Measurements from ENCODE around the gene MERTK.
"Not testable (repeated sequence)": the region's sequence is repeated elsewhere in the genome, so short reads cannot be mapped to it uniquely, and the experiment has no call there.

Gene MERTK

DNA sequence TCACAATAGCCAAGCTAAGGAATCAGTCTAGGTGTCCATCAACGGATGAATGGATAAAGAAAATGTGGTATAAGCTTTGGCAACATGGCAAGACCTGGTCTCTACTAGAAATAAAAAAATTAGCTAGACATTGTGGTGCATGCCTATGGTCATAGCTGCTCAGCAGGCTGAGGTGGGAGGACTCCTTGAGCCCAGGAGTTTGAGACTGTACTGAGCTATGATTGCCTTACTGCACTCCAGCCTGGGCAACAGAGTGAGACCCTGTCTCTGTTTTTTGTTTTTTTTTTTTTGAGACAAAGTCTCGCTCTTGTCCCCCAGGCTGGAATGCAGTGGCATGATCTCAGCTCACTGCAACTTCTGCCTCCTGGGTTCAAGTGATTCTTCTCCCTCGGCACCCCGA, 11.6 kb downstream of the MERTK start:
- DNase-seq (ENCODE audit: low spot score), result not testable (repeated sequence)

DNA sequence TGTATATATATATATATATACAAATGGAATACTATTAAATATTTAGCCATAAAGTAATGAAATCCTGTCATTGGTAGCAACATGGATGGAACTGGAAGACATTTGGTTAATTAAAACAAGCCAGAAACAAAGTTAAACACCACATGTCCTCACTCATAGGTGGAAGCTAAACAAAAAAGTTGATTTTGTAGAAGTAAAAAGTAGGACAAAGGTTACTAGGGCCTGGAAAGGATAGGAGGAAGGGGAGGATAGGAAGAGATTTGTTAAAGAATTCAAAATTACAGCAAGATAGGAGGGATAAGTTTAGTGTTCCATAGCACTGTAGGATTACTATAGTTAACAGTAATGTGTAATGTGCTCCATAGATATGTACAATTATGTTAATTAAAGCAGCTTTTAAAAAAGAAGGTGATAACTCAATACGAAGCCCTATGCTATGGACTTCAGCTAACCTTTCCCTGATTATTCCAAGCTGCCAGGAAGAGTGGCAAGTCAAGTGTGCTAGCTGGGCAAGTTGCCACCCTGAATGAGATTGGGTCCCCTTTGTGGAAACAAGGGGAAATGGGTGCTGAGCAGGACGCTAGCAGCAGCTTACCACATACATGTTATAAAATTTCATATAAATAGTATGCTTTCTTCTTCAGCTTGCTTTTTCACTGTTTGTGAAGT, 12.3 kb downstream of the MERTK start:
- DNase-seq (ENCODE audit: low spot score), result no peak

DNA sequence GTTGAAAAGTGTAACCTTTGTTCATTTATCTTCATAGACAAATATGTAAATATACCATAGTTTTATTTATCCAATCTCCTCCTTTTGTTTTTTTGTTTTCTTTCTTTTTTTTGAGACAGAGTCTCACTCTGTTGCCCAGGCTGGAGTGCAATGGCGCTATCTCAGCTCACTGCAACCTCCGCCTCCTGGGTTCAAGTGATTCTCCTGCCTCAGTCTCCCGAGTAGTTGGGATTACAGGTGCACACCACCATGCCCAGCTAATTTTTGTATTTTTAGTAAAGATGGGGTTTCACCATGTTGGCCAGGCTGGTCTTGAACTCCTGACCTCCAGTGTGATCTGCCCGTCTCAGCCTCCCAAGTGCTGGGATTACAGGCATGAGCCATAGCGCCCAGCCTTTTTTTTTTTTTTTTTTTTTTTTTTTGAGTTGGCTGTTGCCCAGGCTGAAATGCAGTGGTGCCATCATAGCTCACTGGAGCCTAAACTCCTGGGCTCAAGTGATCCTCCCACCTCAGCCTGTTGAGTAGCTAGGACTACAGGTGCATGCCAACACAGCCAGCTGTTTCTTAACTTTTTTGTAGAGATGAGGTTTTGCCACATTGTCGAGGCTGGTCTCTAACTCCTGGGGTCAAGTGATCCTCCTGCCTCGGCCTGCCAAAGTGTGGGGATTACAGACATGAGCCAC, 13.0 kb downstream of the MERTK start:
- not testable (repeated sequence) for DNase-seq (ENCODE audit: low spot score)

DNA sequence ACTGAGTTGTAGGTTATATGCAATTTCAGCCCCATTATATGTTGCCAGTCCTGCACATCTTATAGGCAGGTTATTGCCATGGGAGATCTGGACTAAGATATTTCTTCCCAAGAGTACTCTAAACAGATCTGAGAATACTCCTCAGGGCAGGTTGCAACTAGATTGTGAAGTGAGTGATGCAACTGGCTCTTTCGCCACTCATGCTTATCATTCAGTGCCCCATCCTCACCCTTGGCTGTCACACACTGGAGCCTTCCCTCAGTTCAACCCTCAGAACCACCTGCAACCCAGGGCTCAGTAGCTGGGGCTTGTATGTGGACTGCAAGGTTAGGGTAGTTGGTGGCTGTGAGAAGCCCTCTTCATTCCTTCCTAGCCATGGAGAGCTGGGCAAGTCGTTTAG, 14.1 kb downstream of the MERTK start:
- DNase-seq (ENCODE audit: low spot score), result no peak

DNA sequence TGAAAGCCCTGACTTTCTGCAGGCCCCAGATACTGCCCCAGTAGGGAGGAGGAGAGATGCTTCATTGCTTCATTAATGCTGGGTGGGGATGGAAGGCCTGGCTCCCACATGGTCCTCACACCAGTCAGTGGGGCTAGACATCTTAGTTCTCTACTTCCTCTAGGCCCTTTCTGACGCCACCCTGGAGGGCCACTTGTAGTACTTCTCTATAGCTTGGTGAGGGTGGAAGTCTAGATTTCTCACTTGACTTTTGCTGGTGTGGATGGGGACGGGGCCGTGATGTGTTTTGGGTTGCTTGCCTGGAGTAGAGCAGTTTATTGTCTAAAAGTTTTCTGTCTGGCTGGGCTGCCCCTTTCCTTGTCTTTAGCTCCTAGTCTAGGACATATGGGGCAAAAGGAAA, 18.7 kb downstream of the MERTK start:
- DNase-seq (ENCODE audit: low spot score), result no peak

DNA sequence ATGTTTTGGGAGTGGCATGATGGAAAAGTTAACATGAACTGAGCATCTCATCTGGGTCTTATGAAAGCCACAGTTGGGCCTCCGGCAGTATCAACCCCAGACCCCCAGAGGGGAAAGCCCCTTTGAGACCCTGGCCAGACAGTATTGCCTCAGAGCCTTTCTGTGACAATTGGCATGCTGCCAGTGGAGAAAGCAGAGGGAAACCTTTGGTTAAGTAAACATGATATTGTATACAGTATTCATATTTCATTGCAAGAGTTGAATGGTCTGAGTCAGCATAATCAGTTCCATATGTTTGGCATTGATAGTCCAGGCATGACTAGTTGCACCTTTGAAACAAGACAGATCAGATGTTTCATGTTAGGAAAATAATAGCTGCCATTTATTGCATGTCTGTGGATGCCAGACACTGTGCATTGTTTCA, 20.0 kb downstream of the MERTK start:
- no peak for DNase-seq (ENCODE audit: low spot score)

DNA sequence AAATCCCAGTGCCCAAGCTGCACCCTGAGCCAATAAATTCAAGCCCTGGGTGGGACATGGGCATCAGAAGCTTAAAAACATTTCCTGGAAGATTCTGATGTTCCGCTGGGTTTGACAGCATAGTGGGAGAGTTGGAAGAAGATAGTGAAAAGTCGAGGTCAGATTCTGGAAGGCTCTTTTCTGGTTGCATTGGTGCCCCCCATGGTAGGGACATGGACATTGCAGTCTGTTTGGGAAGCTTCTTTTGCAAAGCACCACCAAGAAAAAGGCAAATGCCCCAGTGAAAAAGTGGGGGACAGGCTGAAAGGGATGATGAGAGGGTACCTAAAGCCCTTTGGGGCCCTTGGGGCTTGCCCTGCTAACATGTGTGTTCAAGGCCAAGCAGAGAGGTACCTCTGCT, 21.0 kb downstream of the MERTK start:
- DNase-seq (ENCODE audit: low spot score), result no peak

DNA sequence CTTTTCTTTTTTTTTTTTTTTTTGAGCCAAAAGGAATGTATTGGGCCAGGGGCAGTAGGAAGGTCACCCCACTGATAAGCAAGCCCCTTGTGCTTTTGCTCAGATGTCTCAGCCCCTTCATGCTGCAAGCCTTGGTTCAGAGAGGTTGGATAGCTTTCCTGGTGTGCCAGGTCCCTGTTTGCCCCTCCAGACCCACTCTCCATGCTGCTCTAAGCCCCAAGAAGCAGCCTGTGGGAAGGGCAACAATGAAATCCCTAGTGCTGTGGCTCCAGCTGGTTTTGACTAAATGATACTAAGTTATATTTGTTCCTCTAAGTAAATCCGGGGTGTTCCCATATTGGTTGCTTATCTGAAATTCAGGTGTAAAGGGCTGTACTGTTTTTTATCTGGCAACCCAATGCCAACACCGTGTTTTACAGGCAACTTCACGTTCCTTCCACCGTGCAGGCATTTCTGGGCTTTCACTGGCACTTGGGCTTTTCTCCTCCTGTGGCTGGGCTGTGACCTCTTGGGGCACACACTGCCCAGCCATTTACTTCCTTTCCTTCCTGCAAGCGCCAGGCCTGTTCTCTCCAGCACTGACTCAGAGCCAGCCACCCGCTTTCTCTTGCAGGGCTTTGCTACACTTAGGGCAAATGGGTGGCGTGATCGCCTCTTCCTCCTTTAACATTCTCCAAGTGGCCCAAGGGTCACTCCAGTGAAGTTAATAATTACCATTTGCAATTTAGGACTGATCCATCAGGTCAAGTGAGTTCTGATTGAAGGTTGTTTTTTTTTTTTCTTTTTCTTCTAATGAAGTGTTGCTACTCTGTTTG, 21.6 kb downstream of the MERTK start:
- no peak for DNase-seq (ENCODE audit: low spot score)

DNA sequence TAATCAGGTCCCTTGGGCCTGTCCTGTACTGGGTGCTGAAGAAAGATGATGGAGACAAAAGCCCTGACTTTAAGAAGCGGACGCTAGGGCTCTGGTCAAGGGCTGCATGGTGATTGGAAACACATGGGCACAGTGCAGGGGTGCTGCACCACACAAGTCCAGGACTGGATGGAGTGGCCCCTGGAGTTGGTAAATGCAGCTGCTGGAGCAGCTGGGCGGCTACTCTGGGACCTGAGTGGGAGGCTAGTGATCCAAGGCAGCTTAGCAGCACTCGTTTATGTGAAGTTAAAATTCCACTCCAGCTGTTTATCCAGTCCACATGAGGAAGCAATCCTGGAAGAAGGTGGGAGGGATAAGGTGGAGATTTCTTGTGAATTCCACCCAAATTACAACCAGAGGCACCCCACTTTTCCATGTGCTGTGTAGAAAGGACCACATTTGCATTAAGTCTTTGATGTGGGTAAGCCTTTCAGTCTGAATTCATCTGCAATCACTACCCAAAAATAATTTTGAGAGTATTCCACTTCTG, 24.9 kb downstream of the MERTK start:
- DNase-seq (ENCODE audit: low spot score), result no peak

DNA sequence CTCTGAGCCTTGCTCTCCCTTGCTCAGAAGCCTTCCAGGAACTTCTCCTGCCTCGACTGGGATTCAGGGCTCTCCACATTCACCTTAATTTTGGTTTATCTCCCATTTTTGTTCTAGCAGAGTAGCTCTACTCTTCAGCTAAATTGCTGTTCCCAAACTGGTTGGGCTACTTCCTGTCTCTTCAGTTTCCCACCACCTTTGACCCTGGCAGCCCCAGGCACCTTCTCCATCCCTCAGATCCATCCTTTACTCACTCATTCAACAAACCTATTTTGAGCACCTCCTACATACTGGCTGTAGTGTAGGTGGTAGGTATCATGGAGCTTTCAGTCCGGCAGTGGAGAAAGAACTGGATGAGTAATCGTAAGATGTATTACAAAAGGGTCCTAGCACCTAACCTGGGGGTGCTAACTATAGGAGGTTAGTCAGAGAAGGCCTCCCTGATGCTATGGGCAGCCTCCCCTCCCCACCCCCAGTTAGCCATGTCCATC, 26.3 kb downstream of the MERTK start:
- DNase-seq (ENCODE audit: low spot score), result no peak

DNA sequence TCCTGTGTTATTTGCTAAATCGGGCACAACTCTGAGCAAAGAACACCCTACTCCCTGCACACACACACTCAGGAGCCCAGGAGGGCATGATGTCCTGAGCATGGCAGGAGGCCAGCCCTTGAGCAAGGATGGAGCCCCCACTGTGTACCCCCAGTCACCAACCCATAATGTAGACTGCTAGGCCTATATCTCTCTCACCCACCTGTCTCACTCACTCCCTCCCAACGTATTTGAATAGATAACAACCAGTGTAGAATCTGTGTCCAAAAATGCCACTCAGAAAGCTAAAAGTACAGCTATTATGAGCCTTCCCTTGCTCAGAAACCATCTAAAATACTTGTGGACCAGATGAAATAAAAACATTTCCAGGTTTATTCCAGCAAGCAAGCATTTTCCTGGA, 29.3 kb downstream of the MERTK start:
- DNase-seq (ENCODE audit: low spot score), result no peak

DNA sequence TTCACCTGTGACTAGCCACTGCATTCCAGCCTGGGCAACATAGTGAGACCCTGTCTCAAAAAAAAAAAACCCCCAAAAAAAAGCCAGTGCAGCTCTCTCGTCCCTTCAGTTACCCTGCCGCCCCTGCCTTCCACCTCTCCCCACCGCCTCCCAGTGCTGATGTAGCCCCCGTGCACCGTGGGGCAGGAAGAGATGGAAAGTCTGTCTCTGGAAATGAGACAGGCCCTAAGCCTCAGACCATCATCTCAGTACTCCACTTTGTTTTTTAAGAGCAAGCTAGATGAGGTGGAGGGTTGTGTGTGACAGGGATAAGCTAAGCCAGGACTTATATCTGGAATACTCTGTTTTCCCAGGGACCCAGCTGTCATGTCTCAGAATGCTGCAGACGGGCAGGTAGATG, 32.0 kb downstream of the MERTK start:
- no peak for DNase-seq (ENCODE audit: low spot score)

DNA sequence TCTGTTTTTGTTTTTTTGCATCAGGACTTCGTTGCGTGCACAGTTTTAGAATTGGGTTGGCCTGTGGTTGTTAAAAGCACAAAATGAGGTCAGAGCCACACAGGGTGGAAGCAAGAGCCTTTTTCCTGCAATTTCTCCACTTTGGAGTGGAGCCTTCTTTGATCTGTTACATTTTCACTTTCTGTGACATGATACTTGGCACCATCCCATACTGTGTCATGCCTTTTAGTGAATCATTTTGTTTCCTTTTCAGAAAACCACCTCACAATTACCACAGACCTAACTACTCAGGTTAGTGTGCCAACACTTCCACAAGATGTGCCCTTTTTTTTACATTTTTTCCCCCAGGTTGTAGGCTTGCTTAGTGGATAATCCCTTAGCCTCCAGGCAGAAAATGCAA, 32.5 kb downstream of the MERTK start:
- no peak for DNase-seq (ENCODE audit: low spot score)

DNA sequence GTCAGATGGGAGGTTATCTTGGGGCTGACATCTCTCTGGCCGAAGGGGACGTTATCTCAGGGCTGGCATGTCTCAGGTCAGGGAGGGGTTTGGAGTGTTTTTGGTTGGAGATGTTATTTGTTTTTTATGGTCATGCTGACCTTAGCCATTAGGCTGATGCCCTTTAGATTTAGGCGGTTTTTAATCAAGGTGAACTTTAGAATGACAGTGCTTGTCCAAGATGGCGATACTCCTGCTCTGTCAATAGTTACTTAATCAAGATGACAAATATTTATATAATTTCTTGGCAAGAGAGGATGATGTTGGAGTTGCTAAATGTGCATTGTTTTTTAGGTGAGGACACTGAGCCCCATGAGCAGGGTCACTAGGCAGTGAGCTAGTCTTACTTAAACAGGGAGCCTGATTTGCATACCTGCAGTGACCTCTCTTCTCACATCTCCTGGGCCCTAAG, 34.5 kb downstream of the MERTK start:
- DNase-seq (ENCODE audit: low spot score), result no peak

DNA sequence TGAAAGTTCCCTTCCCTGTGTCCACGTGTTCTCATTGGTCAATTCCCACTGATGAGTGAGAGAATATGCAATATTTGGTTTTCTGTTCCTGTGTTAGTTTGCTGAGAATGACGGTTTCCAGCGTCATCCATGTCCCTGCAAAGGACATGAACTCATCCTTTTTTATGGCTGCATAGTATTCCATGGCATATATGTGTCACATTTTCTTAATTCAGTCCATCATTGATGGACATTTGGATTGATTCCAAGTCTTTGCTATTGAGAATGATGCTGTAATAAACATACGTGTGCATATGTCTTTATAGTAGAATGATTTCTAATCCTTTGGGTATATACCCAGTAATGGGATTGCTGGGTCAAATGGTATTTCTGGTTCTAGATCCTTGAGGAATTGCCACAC, 35.5 kb downstream of the MERTK start:
- not testable (repeated sequence) for DNase-seq (ENCODE audit: low spot score)

DNA sequence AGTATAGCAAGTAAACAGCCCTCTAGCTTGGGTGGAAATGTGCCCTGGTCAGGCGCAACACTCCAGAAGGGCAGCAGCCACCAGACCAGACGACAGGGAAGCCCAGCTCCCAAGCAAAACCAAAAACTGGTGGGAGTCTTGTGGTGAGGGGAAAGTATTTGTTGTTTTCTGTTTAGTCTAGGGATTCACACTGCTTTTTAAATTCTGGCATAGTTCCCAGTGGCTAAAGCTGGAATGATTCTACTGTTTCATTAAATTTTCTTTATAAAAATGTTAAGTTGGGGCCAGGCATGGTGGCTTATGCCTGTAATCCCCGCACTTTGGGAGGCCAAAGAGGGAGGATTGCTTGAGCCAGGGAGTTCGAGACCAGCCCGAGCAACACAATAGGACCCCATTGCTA, 38.5 kb downstream of the MERTK start:
- no peak for DNase-seq (ENCODE audit: low spot score)

DNA sequence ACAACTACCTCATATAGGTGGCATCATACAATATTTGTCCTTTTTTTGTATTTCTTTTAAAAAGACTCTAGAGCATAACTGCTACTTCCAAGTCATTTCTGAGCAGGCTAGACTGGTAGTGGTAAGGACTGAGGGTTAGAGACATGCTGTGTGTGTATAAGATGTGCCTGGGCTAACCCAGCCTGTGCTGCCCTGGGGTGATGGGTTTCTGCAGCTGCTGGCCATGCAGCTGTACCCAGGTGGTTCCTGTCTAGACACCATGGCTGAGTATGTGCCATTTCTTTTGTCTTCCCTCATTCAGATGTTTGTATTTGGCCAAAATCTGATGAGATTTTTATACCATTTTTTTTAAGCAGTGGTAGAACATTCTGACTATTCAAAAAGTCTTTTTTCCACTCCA, 40.0 kb downstream of the MERTK start:
- DNase-seq (ENCODE audit: low spot score), result no peak

DNA sequence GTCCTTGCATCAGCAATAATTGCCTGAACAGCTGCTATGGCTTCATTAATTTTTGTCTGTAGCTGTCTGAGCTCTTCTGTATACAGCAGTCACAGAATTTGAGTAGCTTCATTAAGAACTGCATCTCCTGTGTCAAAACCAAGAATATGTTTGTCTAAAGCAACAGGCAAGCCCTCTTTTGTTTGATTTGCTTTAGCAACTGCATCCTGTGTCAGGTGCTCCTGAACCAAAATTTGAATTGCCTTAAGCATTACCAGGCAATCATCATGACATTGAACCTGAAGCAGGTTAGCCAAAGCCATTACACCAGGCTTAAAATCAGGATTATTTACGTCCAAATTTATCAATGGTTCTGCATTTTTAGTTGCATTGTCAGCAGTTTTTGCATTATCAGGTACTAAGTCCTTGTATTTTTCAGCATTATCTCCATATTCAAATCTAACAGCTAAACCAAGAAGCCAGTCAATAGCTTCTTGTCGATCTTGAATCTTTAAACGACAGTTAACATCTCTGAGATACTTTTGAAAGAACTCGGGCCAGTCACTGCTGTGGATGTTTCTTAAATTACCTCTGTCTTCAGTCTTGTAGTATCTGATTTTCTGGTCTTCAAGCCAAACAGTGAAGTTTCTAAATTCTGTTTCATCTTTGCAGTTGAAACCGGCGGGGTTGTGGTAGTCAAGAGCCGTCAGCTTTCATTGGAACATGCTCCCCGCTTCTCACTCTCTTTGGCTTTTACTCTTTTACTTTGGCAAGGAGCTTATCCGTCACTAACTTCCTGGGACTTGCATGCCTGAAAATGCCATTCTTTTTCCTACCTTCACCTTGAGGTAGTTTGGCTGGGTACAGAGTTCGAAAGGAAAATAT, 42.2 kb downstream of the MERTK start:
- no peak for DNase-seq (ENCODE audit: low spot score)

DNA sequence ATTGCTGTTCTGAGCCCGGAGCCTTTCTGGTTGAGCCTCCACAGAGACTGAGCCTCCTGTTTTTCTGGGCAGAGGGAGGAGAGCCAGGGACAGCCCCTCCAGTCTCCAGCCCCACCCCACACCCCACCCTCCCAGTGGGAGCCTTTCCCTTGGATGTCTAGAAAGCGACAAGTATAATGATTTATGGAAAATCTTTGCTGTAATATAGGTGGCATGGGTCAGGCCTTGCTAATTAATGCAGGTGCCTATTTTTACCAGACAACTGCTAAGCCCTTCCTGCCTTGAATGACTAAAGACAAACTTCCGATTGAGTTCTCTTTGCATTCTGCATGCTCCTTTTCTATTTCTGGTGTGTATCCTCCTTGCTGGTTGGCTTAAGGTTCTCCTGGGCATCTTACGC, 43.1 kb downstream of the MERTK start:
- DNase-seq (ENCODE audit: low spot score), result no peak

DNA sequence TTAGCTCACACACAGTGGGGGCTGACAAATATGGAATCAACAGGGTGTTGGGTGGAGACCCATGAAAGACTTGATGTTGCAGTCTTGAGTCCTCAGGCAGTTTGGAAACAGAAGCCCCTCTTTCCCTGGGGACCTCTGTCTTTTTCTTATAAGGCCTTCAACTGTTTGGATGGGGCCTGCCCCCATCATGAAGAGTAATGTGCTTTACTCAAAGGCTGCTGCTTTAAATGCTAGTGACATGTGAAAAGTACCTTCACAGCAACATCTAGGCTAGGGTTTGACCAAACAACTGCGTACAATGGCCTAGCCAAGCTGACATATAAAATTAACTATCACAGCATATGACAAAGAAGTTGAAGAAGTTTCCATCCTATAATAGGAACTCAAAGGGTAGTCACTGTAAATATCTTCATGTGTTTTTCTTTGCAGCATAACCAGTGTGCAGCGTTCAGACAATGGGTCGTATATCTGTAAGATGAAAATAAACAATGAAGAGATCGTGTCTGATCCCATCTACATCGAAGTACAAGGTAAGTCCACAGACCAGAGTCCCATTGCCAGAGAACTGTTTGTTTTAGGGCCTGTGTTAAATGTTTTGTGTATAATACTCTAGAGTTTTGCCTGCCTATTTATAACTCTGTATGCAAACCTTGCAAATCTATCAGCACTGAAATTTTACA, 46.3 kb downstream of the MERTK start:
- DNase-seq (ENCODE audit: low spot score), result no peak
